ENCODE data around the gene MAN1A1.

DNA sequence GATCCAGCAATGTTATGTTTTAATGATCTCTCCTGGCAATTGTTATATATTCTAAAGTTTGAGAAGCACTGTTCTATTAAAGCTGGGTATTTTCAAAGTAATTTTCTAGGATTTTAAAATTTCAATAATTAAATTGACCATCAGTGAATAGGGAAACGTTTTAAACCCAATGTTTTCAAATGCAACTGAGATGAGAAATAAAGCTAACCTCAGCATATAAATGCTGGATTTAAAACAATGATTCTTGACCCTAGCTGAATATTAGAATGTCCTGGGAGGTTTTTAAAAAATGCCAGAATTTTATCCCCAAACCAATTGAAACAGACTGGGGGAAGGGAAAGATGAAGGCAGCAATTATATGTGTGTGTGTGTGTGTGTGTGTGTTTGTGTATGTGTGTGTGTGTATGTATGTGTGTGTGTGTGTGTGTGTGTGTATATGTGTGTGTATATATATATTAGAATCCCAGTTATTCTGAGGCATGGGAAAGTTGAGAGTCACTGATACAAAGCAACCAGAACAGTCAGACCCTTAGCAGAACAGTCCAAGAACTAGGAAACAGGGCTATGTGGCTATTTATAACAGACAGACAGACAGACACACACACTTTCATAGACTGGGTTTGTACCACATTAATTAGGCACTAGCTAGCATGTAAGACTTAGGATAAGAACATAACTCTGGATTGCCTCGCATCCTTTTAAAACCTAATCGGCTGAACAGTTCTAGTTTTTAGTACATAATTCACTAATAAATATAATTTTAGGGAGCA lies 107.8 kb downstream of the MAN1A1 start:
- no peak for TF ChIP-seq EZH2 (IDR thresholded peaks at IDR 0.05; ENCODE audit: borderline replicate concordance)
- TF ChIP-seq, protein P1, sequence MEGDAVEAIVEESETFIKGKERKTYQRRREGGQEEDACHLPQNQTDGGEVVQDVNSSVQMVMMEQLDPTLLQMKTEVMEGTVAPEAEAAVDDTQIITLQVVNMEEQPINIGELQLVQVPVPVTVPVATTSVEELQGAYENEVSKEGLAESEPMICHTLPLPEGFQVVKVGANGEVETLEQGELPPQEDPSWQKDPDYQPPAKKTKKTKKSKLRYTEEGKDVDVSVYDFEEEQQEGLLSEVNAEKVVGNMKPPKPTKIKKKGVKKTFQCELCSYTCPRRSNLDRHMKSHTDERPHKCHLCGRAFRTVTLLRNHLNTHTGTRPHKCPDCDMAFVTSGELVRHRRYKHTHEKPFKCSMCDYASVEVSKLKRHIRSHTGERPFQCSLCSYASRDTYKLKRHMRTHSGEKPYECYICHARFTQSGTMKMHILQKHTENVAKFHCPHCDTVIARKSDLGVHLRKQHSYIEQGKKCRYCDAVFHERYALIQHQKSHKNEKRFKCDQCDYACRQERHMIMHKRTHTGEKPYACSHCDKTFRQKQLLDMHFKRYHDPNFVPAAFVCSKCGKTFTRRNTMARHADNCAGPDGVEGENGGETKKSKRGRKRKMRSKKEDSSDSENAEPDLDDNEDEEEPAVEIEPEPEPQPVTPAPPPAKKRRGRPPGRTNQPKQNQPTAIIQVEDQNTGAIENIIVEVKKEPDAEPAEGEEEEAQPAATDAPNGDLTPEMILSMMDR (IDR thresholded peaks at IDR 0.05; ENCODE audit: poor library complexity) = no peak

Measured in hepatocyte (in vitro differentiated cells).